ENCODE results near the gene ENOX1. TPM values are rescaled to one million over a fixed set of nuclear protein-coding genes. Genes with fewer than 3 reads are reported as not detected.

ENOX1 gene
- total RNA-seq, 2 donors from 2014 or later: not detected

GRCh38 chr13:43482641-43483040, 304.1 kb downstream of the ENOX1 start:
- ATAC-seq (no peak), DNase-seq (no peak)
- Mint-ChIP-seq H3K27me3 (no peaks in the 10 kb centered on the region), H3K27ac (no peak overlapping the region), H3K36me3 (ENCODE audit: low read depth) (no peaks in the 10 kb centered on the region), H3K4me3 (no peak overlapping the region), H3K4me1 (peaks cover 8% of the 10 kb centered on the region)
- H3K9me3 ChIP-seq (ENCODE audit: control insufficient read depth, low read length, poor library complexity, severe bottlenecking): no peaks in the 10 kb centered on the region

DNA sequence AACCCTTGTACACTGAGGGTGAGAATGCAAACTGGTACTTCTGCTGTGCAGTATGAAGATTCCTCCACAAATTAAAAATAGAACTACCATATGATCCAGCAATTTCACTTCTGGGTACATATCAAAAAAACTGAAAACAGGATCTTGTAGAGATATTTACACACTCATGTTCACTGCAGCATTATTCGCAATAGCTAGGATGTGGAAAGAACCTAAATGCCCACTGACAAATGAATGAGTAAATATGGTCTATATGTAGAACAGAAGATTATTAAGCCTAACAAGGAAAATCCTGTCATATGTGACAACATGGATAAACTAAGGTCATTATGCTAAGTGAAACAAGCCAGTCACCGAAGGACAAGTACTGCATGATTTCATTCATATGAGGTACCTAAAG, 304.7 kb downstream of the ENOX1 start:
- H3K36me3 Mint-ChIP-seq (ENCODE audit: low read depth): no peaks in the 10 kb centered on the region
- DNase-seq (no peak), ATAC-seq (no peak)
- H3K9me3 ChIP-seq (ENCODE audit: control insufficient read depth, low read length, poor library complexity, severe bottlenecking): no peaks in the 10 kb centered on the region
- H3K27me3 Mint-ChIP-seq: no peaks in the 10 kb centered on the region
- no peak overlapping the region for H3K4me3 Mint-ChIP-seq
- H3K4me1 Mint-ChIP-seq: peaks cover 8% of the 10 kb centered on the region
- no peak overlapping the region for H3K27ac Mint-ChIP-seq

DNA sequence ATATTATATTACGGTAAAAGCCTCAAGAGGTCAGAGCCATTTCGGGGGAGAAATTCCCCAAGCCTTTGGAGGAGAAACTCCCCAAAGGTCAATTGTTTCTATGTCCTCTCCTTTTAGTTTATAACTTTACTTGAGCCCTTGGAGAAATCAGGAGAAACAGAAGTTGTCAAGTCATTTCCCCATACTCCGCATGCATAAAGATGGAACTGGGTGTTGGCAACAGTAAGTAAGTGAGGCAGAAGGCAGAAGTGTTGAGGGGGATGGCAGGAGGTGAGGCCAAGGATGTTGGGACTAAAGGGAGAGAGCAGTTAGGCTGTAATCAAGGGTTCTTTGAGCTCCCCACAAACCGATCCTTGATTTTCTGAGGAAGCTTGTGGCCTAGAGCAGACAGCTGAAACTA, 307.9 kb downstream of the ENOX1 start:
- H3K9me3 ChIP-seq (ENCODE audit: control insufficient read depth, low read length, poor library complexity, severe bottlenecking): no peaks in the 10 kb centered on the region
- Mint-ChIP-seq H3K4me1 (peaks cover under 1% of the 10 kb centered on the region), H3K27ac (no peak overlapping the region), H3K27me3 (peaks cover 11% of the 10 kb centered on the region), H3K4me3 (no peak overlapping the region), H3K36me3 (ENCODE audit: low read depth) (no peaks in the 10 kb centered on the region)
- ATAC-seq: no peak
- no peak for DNase-seq

- H3K36me3 Mint-ChIP-seq (ENCODE audit: low read depth): no peaks in the 10 kb centered on the region
- H3K27ac Mint-ChIP-seq: no peak overlapping the region
- H3K4me3 Mint-ChIP-seq: no peak overlapping the region
- DNase-seq (no peak), ATAC-seq (no peak)
- H3K27me3 Mint-ChIP-seq: peaks cover 17% of the 10 kb centered on the region
- no peaks in the 10 kb centered on the region for H3K4me1 Mint-ChIP-seq
- no peaks in the 10 kb centered on the region for H3K9me3 ChIP-seq (ENCODE audit: control insufficient read depth, low read length, poor library complexity, severe bottlenecking)
These were observed 308.6 kb downstream of the ENOX1 start for GRCh38 chr13:43478211-43478610.

- H3K36me3 Mint-ChIP-seq (ENCODE audit: low read depth): no peaks in the 10 kb centered on the region
- H3K9me3 ChIP-seq (ENCODE audit: control insufficient read depth, low read length, poor library complexity, severe bottlenecking): no peaks in the 10 kb centered on the region
- H3K27ac Mint-ChIP-seq: no peak overlapping the region
- H3K4me1 Mint-ChIP-seq: no peaks in the 10 kb centered on the region
- DNase-seq (no peak), ATAC-seq (no peak)
- H3K4me3 Mint-ChIP-seq: no peak overlapping the region
- peaks cover 26% of the 10 kb centered on the region for H3K27me3 Mint-ChIP-seq
These were observed 311.6 kb downstream of the ENOX1 start for GRCh38 chr13:43475140-43475539.

DNA sequence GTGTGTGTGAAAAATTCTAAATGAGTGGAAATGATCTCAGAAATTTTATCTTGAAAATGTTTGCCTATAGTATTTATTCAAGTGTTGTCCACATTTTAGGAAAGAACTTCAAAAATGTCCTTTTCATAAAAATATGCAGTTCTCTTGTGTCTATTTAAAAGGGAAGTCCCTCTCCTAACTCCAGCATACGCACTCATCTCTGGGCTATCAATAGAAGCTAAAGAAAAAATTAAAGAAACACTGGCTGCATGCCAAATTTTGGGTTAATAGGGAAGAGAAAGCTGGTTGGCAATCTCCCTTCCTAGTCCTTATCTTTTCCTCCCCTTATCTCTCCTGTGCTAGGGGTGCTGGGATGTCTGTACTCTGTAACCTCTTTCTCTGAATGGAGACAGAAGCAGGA, 313.3 kb downstream of the ENOX1 start:
- H3K4me1 Mint-ChIP-seq: no peaks in the 10 kb centered on the region
- DNase-seq (no peak), ATAC-seq (no peak)
- H3K27me3 Mint-ChIP-seq: peaks cover 26% of the 10 kb centered on the region
- no peaks in the 10 kb centered on the region for H3K9me3 ChIP-seq (ENCODE audit: control insufficient read depth, low read length, poor library complexity, severe bottlenecking)
- H3K27ac Mint-ChIP-seq: no peak overlapping the region
- no peaks in the 10 kb centered on the region for H3K36me3 Mint-ChIP-seq (ENCODE audit: low read depth)
- no peak overlapping the region for H3K4me3 Mint-ChIP-seq

DNA sequence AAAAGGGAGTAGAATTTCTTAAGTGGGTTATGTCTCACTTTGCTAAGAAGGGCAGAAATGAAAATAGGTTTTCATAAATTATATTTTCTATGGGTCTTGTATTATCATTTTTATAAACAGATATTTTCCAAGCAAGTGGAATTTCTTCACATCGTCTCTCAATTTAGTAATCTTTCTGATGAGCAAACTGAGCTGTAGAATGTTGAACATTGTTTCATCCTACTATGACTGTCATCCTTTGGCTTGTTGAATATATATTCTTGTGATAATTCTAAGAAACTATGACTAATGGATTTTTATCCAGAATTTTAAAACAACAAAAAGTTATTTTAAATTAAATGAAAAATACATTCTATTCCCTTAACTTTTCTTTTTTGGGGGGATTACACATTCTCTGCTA, 313.8 kb downstream of the ENOX1 start:
- Mint-ChIP-seq H3K36me3 (ENCODE audit: low read depth) (no peaks in the 10 kb centered on the region), H3K4me3 (no peak overlapping the region), H3K27ac (no peak overlapping the region), H3K27me3 (peaks cover 31% of the 10 kb centered on the region), H3K4me1 (no peaks in the 10 kb centered on the region)
- ATAC-seq (no peak), DNase-seq (no peak)
- H3K9me3 ChIP-seq (ENCODE audit: control insufficient read depth, low read length, poor library complexity, severe bottlenecking): no peaks in the 10 kb centered on the region

DNA sequence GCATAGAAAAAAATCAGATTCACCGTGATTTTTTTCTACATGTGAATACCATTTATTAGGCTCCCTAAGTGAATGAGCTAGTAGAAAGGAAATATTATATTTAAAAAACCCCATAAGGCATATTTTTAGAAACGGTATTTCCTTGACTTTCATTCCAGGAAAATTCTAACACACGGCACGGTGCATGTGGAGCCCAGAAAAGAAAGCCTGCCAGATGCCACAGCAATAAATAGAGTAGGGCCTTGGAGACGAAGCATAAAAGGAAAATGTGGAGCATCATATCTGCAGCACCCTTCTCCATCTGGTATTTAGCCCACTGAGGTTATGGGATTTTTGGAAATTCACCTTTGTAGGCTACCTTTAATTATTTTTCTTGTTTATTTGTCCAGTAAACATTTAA, 314.4 kb downstream of the ENOX1 start:
- DNase-seq (no peak), ATAC-seq (no peak)
- Mint-ChIP-seq H3K27ac (no peak overlapping the region), H3K4me1 (no peaks in the 10 kb centered on the region), H3K36me3 (ENCODE audit: low read depth) (no peaks in the 10 kb centered on the region), H3K4me3 (no peak overlapping the region), H3K27me3 (peaks cover 33% of the 10 kb centered on the region)
- no peaks in the 10 kb centered on the region for H3K9me3 ChIP-seq (ENCODE audit: control insufficient read depth, low read length, poor library complexity, severe bottlenecking)

DNA sequence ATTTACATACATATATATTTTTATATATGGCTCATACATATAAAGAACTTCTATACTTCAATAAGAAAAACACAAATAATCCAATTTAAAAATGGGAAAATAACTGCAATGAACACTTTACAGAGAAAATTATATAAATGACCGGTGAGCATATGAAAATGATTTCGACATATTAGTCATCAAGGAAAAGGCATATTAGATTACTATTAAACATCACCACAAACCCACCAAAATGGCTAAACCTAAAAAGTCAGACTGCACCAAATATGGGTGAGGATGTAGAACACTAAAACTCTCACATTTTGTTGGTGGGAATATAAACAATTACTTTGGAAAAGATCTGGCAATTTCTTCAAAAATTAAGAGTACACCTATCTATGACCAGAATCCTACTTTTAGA, 316.2 kb downstream of the ENOX1 start:
- Mint-ChIP-seq H3K27me3 (peaks cover 31% of the 10 kb centered on the region), H3K4me3 (no peak overlapping the region), H3K36me3 (ENCODE audit: low read depth) (no peaks in the 10 kb centered on the region), H3K27ac (no peak overlapping the region), H3K4me1 (no peaks in the 10 kb centered on the region)
- ATAC-seq (no peak), DNase-seq (no peak)
- no peaks in the 10 kb centered on the region for H3K9me3 ChIP-seq (ENCODE audit: control insufficient read depth, low read length, poor library complexity, severe bottlenecking)

- H3K27ac Mint-ChIP-seq: no peak overlapping the region
- peaks cover 30% of the 10 kb centered on the region for H3K27me3 Mint-ChIP-seq
- H3K9me3 ChIP-seq (ENCODE audit: control insufficient read depth, low read length, poor library complexity, severe bottlenecking): no peaks in the 10 kb centered on the region
- H3K4me3 Mint-ChIP-seq: no peak overlapping the region
- H3K4me1 Mint-ChIP-seq: no peaks in the 10 kb centered on the region
- ATAC-seq: no peak
- H3K36me3 Mint-ChIP-seq (ENCODE audit: low read depth): no peaks in the 10 kb centered on the region
- no peak for DNase-seq
These were observed 317.0 kb downstream of the ENOX1 start for GRCh38 chr13:43469791-43470190.

- Mint-ChIP-seq H3K27ac (no peak overlapping the region), H3K4me3 (no peak overlapping the region), H3K36me3 (ENCODE audit: low read depth) (no peaks in the 10 kb centered on the region), H3K27me3 (peaks cover 11% of the 10 kb centered on the region), H3K4me1 (no peaks in the 10 kb centered on the region)
- ATAC-seq (no peak), DNase-seq (no peak)
- H3K9me3 ChIP-seq (ENCODE audit: control insufficient read depth, low read length, poor library complexity, severe bottlenecking): no peaks in the 10 kb centered on the region
These were observed 322.1 kb downstream of the ENOX1 start for GRCh38 chr13:43464578-43465264.

DNA sequence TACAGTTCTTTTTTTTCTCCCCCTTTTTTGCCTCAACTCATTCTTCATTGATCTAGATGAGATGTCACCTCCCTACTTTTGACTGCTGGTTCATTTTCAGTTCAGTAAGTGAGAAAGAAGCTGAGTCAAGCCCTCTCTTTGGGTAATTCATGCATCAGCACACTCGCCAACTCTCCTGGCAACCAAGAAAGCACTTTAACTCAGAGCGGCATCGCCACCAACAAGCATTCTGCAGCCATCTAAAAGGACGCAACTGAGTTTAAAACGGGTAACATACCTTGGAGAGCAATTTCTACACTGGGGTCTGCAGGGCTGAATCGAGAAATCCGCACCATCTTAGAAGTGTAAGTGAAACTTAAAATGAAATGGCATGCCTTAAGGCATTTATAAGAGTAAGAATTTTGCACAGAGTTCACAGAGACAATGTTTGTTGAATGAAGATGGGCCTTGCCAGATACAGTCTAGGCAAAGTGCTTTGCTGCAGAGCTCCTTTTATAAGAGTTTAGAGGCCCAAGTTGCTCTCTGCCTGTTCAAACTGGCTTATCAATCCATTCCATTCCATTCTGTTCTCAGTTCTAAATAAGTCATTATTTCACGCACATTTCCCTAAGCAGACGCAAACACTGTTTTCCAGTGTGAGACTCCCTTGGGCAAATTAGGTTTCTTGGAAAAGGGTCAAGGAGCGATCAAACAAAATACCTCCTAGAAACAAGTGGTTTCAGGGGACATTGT, 338.0 kb downstream of the ENOX1 start:
- DNase-seq: no peak
- no peak overlapping the region for H3K27ac Mint-ChIP-seq
- no peaks in the 10 kb centered on the region for H3K36me3 Mint-ChIP-seq (ENCODE audit: low read depth)
- no peaks in the 10 kb centered on the region for H3K4me1 Mint-ChIP-seq
- no peak for ATAC-seq
- H3K27me3 Mint-ChIP-seq: peaks cover 30% of the 10 kb centered on the region
- no peak overlapping the region for H3K4me3 Mint-ChIP-seq
- no peaks in the 10 kb centered on the region for H3K9me3 ChIP-seq (ENCODE audit: control insufficient read depth, low read length, poor library complexity, severe bottlenecking)

- Mint-ChIP-seq H3K27ac (no peak overlapping the region), H3K4me3 (no peak overlapping the region), H3K36me3 (ENCODE audit: low read depth) (no peaks in the 10 kb centered on the region), H3K4me1 (no peaks in the 10 kb centered on the region), H3K27me3 (peaks cover 43% of the 10 kb centered on the region)
- H3K9me3 ChIP-seq (ENCODE audit: control insufficient read depth, low read length, poor library complexity, severe bottlenecking): no peaks in the 10 kb centered on the region
- DNase-seq (no peak), ATAC-seq (no peak)
These were observed 340.6 kb downstream of the ENOX1 start for GRCh38 chr13:43446126-43446525.

DNA sequence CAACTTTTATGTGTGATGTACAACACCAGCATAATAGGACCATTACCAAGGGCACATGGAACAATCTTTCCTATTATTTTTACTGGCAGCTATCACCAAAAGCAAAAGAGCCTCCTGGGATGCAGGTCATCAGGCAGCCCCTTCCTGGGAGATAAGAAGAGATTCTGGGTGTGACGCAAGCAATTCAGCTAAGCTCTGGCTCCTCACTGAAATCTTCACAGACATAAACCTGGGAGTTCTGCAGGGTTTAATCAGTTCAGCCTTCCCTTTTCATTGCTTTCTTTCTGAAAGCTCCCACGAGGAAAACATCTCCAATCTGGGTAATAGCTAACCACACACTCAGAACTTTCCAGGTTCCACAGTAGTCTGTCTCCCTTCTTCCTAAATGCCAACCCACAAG, 341.1 kb downstream of the ENOX1 start:
- no peak for ATAC-seq
- Mint-ChIP-seq H3K4me3 (no peak overlapping the region), H3K4me1 (no peaks in the 10 kb centered on the region), H3K36me3 (ENCODE audit: low read depth) (no peaks in the 10 kb centered on the region), H3K27ac (no peak overlapping the region), H3K27me3 (peaks cover 44% of the 10 kb centered on the region)
- no peaks in the 10 kb centered on the region for H3K9me3 ChIP-seq (ENCODE audit: control insufficient read depth, low read length, poor library complexity, severe bottlenecking)
- DNase-seq: no peak

Measured in T-helper 17 cell (primary cell).